Psoas muscle (tissue), 8 donors: ENCODE results near the gene VILL. TPM values are rescaled to one million over a fixed set of nuclear protein-coding genes. Genes with fewer than 3 reads are reported as not detected.
"Not testable (repeated sequence)": the region's sequence is repeated elsewhere in the genome, so short reads cannot be mapped to it uniquely, and the experiment has no call there.

Source experiments
- ATAC-seq, 4 donors: fragments of 200-7000 bp; cut with Tn5 transposase; one replicate each; pipeline ENCODE4 v1.9.1; 2020; ENCODE audit warnings: moderate library complexity in 3 of 4, mild to moderate bottlenecking in 2 of 4
- DNase-seq, 2 donors: peaks; one replicate each; pipeline ENCODE4 v3.0.0-alpha.2; 2020
- H3K27ac ChIP-seq: fragments of 200-600 bp; one replicate; pipeline ENCODE4 v1.8.0; 2022
- H3K27me3 ChIP-seq, 3 donors: fragments of 200-600 bp in 1 of 3; one replicate each; pipeline versions ENCODE4 v1.6.1 to v1.8.0; 2013 to 2022; ENCODE audit warnings: low read length in 2 of 3, mild to moderate bottlenecking in 2 of 3, moderate library complexity in 1 of 3; ENCODE audit not compliant: insufficient read depth in 3 of 3
- H3K36me3 ChIP-seq, 2 donors: fragments of 200-600 bp in 1 of 2; one replicate each; pipeline versions ENCODE4 v1.6.1 to v1.8.0; 2013 to 2022; ENCODE audit warnings: low read depth in 1 of 2, mild to moderate bottlenecking in 1 of 2, moderate library complexity in 1 of 2; ENCODE audit not compliant: insufficient read depth in 1 of 2
- H3K4me1 ChIP-seq: fragments of 200-600 bp; one replicate; pipeline ENCODE4 v1.8.0; 2022
- H3K4me3 ChIP-seq: fragments of 200-600 bp; one replicate; pipeline ENCODE4 v1.8.0; 2022; ENCODE audit warnings: mild to moderate bottlenecking
- H3K9me3 ChIP-seq: fragments of 200-600 bp; one replicate; pipeline ENCODE4 v1.8.0; 2022
- WGBS, 3 donors: extraction: QIAGEN DNeasy Blood & Tissue Kit; methylation state at CpG; one replicate each; pipeline versions ENCODE4 v1.1.6 to v1.1.7; 2013; 5-methylcytosine and 5-hydroxymethylcytosine counted together
- intact Hi-C, 2 donors: fragments of 100-400 bp; cut with DNase I; formaldehyde crosslinking; loops; one replicate each; pipeline versions ENCODE4 v1.11.0 to v1.14.2; 2022
- polyA plus RNA-seq, 3 donors: library from polyadenylated mRNA; stranded (reverse); fragments of 200-250 nt; gene quantifications; one replicate each; pipeline ENCODE4 v1.2.3, GENCODE V29; 2013
- total RNA-seq, 4 donors: library from RNA; stranded (reverse); fragmentation: NEBNext Ultra II Directional in 2 of 4; extraction: Animal tissue kit (Norgen Biotek cat#: 25700) in 2 of 4; gene quantifications; one replicate each; pipeline versions ENCODE4 v1.2.1 to v1.2.4, GENCODE V29; 2021 to 2023
- TF ChIP-seq, protein P1 (sequence below): fragments of 200-600 bp; IDR thresholded peaks from one replicate; pipeline ENCODE4 v1.8.0; 2022; ENCODE audit warnings: antibody characterized with exemption
- donor health status: healthy with polysubstance abuse.
- donor health status: DM: no; HTN: no; CAD: no; lungs with moderate emphysema.
- donor health status: Bipolar disorder and iron deficiency.
- donor health status: healthy.
- donor health status: DM: yes; HTN: yes; CAD: no.
- donor health status: DM: no; HTN: no; CAD: no.
- donor health status: DM: no; HTN: no; CAD: no.
- donor health status: DM: yes; HTN: yes; CAD: no.

Gene VILL
- total and polyA plus RNA-seq, 7 donors: 0.65 to 2.1 (median 0.92) TPM

- Histone ChIP-seq H3K9me3 (no peaks in the 10 kb centered on the region), H3K27me3 (peaks cover 0 to 1% (median 0%) of the 10 kb centered on the region in 3 donors), H3K27ac (no peak overlapping the region), H3K4me3 (no peak overlapping the region), H3K36me3 (no peaks in the 10 kb centered on the region), H3K4me1 (no peaks in the 10 kb centered on the region)
- WGBS, 3 donors: 77 to 86% (median 82%) methylated on average over 4 of the region's 4 CpGs
- no peak for DNase-seq
- intact Hi-C loops: no loop called here
- TF ChIP-seq, protein P1, sequence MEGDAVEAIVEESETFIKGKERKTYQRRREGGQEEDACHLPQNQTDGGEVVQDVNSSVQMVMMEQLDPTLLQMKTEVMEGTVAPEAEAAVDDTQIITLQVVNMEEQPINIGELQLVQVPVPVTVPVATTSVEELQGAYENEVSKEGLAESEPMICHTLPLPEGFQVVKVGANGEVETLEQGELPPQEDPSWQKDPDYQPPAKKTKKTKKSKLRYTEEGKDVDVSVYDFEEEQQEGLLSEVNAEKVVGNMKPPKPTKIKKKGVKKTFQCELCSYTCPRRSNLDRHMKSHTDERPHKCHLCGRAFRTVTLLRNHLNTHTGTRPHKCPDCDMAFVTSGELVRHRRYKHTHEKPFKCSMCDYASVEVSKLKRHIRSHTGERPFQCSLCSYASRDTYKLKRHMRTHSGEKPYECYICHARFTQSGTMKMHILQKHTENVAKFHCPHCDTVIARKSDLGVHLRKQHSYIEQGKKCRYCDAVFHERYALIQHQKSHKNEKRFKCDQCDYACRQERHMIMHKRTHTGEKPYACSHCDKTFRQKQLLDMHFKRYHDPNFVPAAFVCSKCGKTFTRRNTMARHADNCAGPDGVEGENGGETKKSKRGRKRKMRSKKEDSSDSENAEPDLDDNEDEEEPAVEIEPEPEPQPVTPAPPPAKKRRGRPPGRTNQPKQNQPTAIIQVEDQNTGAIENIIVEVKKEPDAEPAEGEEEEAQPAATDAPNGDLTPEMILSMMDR: no peak
- ATAC-seq: no peak
Measured at GRCh38 chr3:38049358-38050126, 59.0 kb downstream of the VILL start.

DNA sequence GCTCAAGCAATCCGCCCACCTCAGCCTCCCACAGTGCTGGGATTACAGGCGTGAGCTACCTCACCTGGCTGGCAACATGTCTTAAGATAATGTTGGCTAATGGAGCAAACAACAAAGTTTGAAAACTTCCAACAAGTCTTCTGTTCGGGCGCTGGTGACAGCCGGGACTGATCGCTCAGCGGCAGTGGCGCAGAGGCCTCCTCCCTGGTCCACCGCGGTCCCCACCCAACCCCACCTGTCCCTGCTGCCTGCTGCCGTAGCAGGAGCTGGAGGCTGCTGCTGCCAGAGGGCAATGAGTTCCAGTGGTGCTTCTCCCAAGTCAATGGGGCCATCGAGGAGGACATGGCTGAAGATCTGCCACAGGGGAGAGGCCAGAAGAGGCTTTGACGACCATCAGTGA is 60.5 kb downstream of the VILL start:
- peaks cover 0 to under 1% (median 0%) of the 10 kb centered on the region in 3 donors for H3K27me3 ChIP-seq
- intact Hi-C loops: no loop called here
- ATAC-seq (no peak), DNase-seq (no peak)
- no peak overlapping the region for H3K27ac ChIP-seq
- H3K4me1 ChIP-seq: no peaks in the 10 kb centered on the region
- 89 to 92% (median 90%) methylated on average over 13 of the region's 13 CpGs for WGBS, 3 donors
- TF ChIP-seq, protein P1: no peak
- H3K9me3 ChIP-seq: no peaks in the 10 kb centered on the region
- H3K4me3 ChIP-seq: no peak overlapping the region
- H3K36me3 ChIP-seq: no peaks in the 10 kb centered on the region

GRCh38 chr3:38053286-38053685 is 62.7 kb downstream of the VILL start:
- H3K4me1 ChIP-seq, H3K36me3 ChIP-seq, intact Hi-C loops, H3K27ac ChIP-seq, H3K27me3 ChIP-seq, H3K9me3 ChIP-seq, H3K4me3 ChIP-seq, ATAC-seq, DNase-seq: not testable (repeated sequence)
- WGBS, 3 donors: 90 to 93% (median 91%) methylated on average over 4 to 17 of the region's 32 CpGs

DNA sequence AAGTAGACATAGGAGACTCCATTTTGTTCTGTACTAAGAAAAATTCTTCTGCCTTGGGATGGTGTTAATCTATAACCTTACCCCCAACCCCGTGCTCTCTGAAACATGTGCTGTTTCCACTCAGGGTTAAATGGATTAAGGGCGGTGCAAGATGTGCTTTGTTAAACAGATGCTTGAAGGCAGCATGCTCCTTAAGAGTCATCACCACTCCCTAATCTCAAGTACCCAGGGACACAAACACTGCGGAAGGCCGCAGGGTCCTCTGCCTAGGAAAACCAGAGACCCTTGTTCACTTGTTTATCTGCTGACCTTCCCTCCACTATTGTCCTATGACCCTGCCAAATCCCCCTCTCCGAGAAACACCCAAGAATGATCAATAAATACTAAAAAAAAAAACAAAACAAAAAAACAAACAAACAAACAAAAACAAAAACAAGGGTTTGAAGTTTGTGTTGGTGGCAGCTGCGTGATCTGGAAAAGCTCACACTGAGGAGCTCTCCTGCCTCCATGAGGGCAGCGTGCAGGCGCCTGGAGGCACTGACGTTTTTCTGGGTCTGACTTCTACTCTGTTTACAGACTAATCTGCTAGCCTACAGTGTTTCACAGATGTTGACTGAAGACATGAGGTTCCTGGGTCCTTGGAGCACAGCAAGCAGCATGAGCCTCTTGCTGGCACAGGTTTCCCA is 63.4 kb downstream of the VILL start:
- DNase-seq, H3K4me3 ChIP-seq, H3K27me3 ChIP-seq, H3K9me3 ChIP-seq, ATAC-seq, H3K4me1 ChIP-seq, intact Hi-C loops, H3K27ac ChIP-seq, H3K36me3 ChIP-seq: not testable (repeated sequence)
- 74 to 86% (median 85%) methylated on average over 7 of the region's 9 CpGs for WGBS, 3 donors

DNA sequence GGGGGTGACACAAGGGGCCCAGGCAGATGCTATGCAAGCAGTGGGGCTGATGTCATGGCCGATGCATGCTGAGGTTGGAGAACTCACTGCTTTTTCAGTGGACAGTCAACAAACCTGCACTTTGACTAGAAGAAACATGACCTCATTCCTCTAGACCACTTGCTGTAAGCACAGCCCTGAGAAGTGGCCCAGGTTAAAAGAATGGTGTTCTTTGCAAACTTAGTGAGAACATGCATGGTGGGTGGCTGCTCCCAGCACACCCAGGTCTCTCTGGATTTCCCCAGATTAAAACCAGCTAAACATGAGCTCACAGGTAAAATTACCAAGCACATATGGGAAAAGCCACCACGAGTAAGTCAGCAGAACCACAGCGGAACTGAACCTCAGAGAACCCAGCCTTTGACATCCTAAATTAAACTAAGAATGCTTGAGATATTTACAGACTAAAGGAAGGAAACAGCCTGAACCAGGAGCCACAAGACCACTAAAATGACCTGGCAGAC is 64.0 kb downstream of the VILL start:
- no peak overlapping the region for H3K27ac ChIP-seq
- no peaks in the 10 kb centered on the region for H3K9me3 ChIP-seq
- TF ChIP-seq, protein P1: no peak
- H3K4me1 ChIP-seq: no peaks in the 10 kb centered on the region
- intact Hi-C loops: no loop called here
- ATAC-seq: no peak
- no peaks in the 10 kb centered on the region for H3K36me3 ChIP-seq
- 62 to 78% (median 73%) methylated on average over 3 of the region's 3 CpGs for WGBS, 3 donors
- no peak for DNase-seq
- no peaks in the 10 kb centered on the region for H3K27me3 ChIP-seq
- no peak overlapping the region for H3K4me3 ChIP-seq

Other genes starting within 250 kb of the VILL start
- 10 to 100 TPM in 2 of 4 donors, 1 to 10 TPM in 2; 6.8 to 24.6 (median 9.9) TPM for gene CTDSPL, start 128.9 kb upstream of the VILL start, total RNA-seq
- 1 to 10 TPM; 2.7 to 4.4 (median 4.3) TPM for gene CTDSPL, start 128.9 kb upstream of the VILL start, polyA plus RNA-seq
- 1 to 10 TPM; 2.4 to 7.9 (median 4.9) TPM for gene PLCD1, start 38.9 kb downstream of the VILL start, total RNA-seq
- 1 to 10 TPM; 3.0 to 5.6 (median 4.8) TPM for gene PLCD1, start 38.9 kb downstream of the VILL start, polyA plus RNA-seq
- gene DLEC1, start 48.4 kb downstream of the VILL start, total RNA-seq: under 1 TPM in 2 of 4 donors, not detected in 2; 0.04 to 0.09 TPM
- under 1 TPM; 0.01 to 0.09 (median 0.05) TPM for gene DLEC1, start 48.4 kb downstream of the VILL start, polyA plus RNA-seq
- gene ACAA1, start 146.3 kb downstream of the VILL start, total RNA-seq: 10 to 100 TPM; 34.9 to 48.6 (median 40.7) TPM
- gene ACAA1, start 146.3 kb downstream of the VILL start, polyA plus RNA-seq: 10 to 100 TPM; 23.6 to 52.2 (median 28.6) TPM
- 1 to 10 TPM; 3.8 to 6.0 (median 4.6) TPM for gene MYD88, start 147.9 kb downstream of the VILL start, total RNA-seq
- gene MYD88, start 147.9 kb downstream of the VILL start, polyA plus RNA-seq: 1 to 10 TPM; 2.9 to 7.0 (median 3.0) TPM
- gene OXSR1, start 174.8 kb downstream of the VILL start, total RNA-seq: 10 to 100 TPM; 30.6 to 60.1 (median 47.7) TPM
- gene OXSR1, start 174.8 kb downstream of the VILL start, polyA plus RNA-seq: 10 to 100 TPM; 26.4 to 59.6 (median 47.4) TPM